SK-N-MC (cell line): ENCODE measurements around the gene PDZD2.

Source experiments
- EZH2 ChIP-seq: fragments of 200-600 bp; sonication (generic); IDR thresholded peaks from one replicate; pipeline ENCODE4 v1.6.1; 2017; ENCODE audit warnings: antibody characterized with exemption
- FOXP2 ChIP-seq: optimal IDR thresholded peaks from 2 replicates; pipeline ENCODE3; 2011; ENCODE audit warnings: mild to moderate bottlenecking, moderate library complexity; ENCODE audit not compliant: insufficient read depth; ENCODE audit errors: extremely low read length, control extremely low read depth
- POLR2AphosphoS5 ChIP-seq: IDR thresholded peaks from 2 replicates; pipeline ENCODE4 v1.6.1; 2012; ENCODE audit warnings: mild to moderate bottlenecking, low read depth, low read length, borderline replicate concordance

DNA sequence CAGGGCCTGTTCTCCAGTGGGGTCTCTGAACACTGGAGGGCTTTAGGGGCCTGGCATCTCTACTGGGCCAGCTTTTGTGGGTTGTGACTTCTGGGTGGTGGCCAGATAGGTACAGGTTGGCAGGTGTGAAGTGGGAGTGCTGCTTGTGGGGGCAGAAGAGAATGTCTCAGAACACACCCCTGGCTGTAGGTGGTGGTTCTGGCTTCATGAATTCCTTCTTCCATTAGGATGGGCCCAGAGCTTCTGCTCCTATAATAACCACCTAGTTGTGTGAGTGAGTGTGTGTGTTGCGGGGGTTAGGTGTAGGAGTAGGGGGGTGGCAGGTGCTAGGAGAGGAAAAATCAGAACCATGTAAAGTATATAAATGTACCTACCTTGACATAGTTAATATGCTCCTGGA, 1.6 kb downstream of the PDZD2 start:
- TF ChIP-seq EZH2 (no peak), FOXP2 (no peak), POLR2AphosphoS5 (no peak)
